Measurements from ENCODE around the gene USP34. TPM values are rescaled to one million over a fixed set of nuclear protein-coding genes. Genes with fewer than 3 reads are reported as not detected.

Gene USP34
- total and polyA plus RNA-seq, 2 of the 8 experiments (the other 6 are each of a cell fraction or from before 2014, with no cell fraction given), result 56.7 to 91.7 TPM

GRCh38 chr2:61144697-61145268 lies 326.1 kb downstream of the USP34 start (continued):
- TF ChIP-seq, protein P1, sequence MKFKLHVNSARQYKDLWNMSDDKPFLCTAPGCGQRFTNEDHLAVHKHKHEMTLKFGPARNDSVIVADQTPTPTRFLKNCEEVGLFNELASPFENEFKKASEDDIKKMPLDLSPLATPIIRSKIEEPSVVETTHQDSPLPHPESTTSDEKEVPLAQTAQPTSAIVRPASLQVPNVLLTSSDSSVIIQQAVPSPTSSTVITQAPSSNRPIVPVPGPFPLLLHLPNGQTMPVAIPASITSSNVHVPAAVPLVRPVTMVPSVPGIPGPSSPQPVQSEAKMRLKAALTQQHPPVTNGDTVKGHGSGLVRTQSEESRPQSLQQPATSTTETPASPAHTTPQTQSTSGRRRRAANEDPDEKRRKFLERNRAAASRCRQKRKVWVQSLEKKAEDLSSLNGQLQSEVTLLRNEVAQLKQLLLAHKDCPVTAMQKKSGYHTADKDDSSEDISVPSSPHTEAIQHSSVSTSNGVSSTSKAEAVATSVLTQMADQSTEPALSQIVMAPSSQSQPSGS (IDR thresholded peaks at IDR 0.05; ENCODE audit: low read length), result no peak
- TF ChIP-seq CTCF (IDR thresholded peaks at IDR 0.05; ENCODE audit: control extremely low read depth in 1 of 3, insufficient read depth in 1 of 3, low read depth in 1 of 3, low read length in 3 of 3), result no peak
- no peak for TF ChIP-seq ATF3 (IDR thresholded peaks at IDR 0.05; ENCODE audit: insufficient read depth, low read depth, low read length)
- no peak for TF ChIP-seq EP300 (IDR thresholded peaks at IDR 0.05; ENCODE audit: borderline replicate concordance in 1 of 2, low read depth in 2 of 2, low read length in 2 of 2)
- no peak for TF ChIP-seq CHD2 (IDR thresholded peaks at IDR 0.05; ENCODE audit: low read length)
- TF ChIP-seq PHF8 (conservative IDR thresholded peaks at IDR 0.05; ENCODE audit: low read depth, low read length), result 0 out of 2 replicates have a peak, but pooled peaks have one; percentile 28
- no peak for TF ChIP-seq KDM4A (IDR thresholded peaks at IDR 0.05; ENCODE audit: low read depth, low read length, severe bottlenecking)
- no peak for TF ChIP-seq CHD1 (IDR thresholded peaks at IDR 0.05; ENCODE audit: low read depth, low read length)
- no peak for TF ChIP-seq HDAC2 (IDR thresholded peaks at IDR 0.05; ENCODE audit: borderline replicate concordance in 1 of 2, low read depth in 2 of 2, low read length in 2 of 2)
- no peak for TF ChIP-seq CBX8 (IDR thresholded peaks at IDR 0.05; ENCODE audit: borderline replicate concordance, low read depth, low read length)
- no peak for TF ChIP-seq RFX5 (IDR thresholded peaks at IDR 0.05; ENCODE audit: borderline replicate concordance, low read depth, low read length)
- no peak for TF ChIP-seq GTF2F1 (IDR thresholded peaks at IDR 0.05; ENCODE audit: borderline replicate concordance, low read depth, low read length)
- no peak for TF ChIP-seq RXRA (IDR thresholded peaks at IDR 0.05; ENCODE audit: insufficient read depth, low read depth, low read length)

All from H1 (cell line).